NCI-H1092 (cell line): ENCODE data around the gene RRP7A.
"Not testable (repeated sequence)": the region's sequence is repeated elsewhere in the genome, so short reads cannot be mapped to it uniquely, and the experiment has no call there.

Experiments
- DNase-seq: peaks from one replicate; lab custom pipeline; 2025; lab: John Stamatoyannopoulos, UW

RRP7A gene

DNA sequence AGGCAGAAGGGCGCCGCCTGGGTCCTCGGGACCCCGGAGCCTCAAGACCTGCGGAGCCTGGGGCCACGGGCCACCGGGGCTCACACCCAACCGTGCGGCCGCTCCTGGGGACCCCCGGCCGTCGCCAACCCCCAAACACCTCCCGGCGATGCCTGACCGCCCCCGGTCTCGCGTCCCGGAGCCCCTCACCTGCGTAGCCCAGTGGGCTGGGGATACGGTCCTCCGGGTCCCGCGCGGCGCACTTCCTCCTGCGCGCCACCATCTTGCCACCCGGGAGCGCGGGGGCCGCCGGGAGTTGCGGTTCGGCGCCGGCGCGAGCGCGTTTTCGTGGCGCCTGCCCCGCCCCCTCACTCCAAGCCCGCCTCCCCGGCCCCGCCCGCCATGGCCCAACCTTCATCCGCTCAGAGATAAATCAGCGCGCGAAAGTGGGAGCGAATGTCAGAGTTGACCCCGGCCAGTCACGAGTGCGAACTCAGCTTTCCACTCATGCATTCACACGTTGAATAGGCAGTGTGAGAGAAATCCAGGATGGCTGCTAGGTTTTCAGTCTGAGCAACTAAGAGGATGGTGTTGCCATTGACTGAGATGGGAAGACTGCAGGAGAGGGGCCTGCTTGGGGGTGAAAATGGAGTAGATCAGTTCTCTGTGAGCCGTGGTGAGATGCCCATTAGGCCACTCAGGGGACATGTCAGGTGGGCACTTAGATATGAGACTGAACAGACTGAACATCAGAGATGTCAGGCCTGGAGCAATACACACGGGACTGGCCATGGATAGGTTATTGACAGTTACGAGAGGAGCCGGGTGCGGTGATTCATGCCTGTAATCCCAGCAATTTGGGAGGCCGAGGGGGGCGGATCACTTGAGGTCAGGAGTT is at the start of gene RRP7A:
Gene RRP7A, minus strand, starts transcription at position 272 of the 877 bp plus-strand sequence. Its CDS starts 10 bp downstream, at position 262.
- peak; percentile 44 for DNase-seq

GRCh38 chr22:42567950-42568349 is 48.4 kb upstream of the RRP7A start:
- not testable (repeated sequence) for DNase-seq

DNA sequence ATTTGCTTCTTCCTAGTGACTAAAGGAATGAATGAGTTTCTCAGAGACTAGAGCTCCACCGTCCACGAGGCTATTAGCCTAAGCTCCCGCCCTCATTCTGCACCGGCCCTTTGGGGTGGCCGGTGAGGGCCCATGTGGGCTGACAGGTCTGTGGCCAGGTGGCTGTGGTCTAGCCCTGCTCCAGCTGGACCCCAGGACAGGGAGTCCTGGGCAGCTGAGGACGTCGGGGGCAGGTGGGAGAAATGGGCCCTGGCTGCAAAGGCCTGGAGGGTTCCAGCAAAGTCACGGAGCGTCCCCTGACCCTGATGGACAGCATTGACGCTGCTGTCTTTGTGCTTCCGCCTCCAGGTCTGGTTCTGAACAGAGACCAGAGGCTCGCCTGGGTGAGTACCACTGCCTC is 46.4 kb upstream of the RRP7A start:
- DNase-seq = no peak

DNA sequence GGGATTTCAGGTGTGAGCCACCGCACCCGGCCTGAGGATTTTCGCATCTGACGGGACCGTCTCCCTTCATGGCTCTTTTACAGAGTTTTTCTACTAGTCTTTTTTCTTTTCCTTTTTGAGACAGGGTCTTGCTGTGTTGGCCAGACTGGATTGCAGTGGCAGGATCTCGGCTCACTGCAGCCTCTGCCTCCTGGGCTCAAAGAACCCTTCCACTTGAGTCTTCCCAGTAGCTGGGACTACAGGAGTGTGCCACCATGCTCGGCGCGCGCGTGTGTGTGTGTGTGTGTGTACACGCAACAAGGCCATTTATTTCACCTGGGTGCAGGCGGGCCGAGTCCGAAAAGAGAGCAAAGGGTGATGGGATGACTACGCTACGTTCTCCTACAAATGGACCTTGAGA is 45.1 kb upstream of the RRP7A start:
- DNase-seq = no peak

GRCh38 chr22:42563943-42564342 is 44.3 kb upstream of the RRP7A start:
- not testable (repeated sequence) for DNase-seq

DNA sequence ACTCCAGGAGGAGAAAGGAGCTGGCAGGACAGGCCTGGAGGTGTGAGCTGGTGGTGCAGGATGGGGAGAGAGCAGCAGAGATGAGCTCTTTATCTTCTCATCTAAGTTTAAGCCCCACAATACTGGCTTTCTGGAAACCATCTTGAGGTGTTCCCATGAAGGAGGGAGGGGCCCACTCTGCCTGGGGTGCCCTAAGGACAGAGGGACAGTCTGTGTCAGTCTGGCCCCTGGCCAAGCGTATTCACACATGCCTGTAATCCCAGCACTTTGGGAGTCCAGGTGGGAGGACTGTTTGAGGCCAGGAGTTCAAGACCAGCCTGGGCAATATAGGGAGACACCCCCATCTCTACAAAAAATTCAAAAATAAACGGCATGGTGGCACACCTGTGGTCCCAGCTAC is 43.1 kb upstream of the RRP7A start:
- DNase-seq = no peak

DNA sequence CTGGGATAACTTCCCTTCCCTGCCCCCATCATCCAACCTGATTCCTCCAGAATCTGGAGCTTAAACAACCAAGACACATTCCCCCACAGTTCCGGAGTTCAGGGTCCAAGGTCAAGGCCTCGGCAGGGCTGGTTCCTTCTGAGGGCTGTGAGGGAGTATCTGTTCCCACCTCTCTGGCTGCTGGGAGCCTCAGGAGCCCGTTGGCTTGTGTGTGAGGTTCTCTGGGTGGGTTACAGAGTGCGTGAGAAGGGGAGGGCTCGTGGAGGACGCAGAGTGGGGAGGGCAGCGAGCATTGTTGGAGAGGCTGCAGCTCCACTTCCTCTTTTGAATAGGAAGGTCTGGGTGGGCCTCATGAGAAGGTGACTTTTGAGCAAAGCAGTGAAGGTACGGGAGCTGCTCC is 42.7 kb upstream of the RRP7A start:
- no peak for DNase-seq

DNA sequence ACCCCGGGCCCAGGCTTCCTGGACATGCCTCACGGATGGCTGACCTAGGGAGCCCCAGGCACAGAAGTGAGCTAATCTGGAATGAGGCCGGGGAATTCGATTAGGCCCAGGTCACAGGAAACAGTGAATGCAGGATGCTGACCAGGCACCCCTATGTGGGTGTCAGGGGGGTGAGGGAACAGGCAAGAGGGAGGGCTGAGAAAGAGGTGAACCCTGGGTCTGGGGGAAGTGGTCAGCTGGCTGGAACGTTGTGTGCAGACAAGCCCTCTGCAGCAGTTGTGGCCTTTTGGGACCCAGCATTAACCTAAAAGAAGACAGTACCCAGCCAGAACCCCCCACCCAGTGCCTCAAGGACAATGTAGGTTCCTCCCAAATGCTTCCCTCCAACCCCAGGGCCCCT is 42.3 kb upstream of the RRP7A start:
- no peak for DNase-seq

DNA sequence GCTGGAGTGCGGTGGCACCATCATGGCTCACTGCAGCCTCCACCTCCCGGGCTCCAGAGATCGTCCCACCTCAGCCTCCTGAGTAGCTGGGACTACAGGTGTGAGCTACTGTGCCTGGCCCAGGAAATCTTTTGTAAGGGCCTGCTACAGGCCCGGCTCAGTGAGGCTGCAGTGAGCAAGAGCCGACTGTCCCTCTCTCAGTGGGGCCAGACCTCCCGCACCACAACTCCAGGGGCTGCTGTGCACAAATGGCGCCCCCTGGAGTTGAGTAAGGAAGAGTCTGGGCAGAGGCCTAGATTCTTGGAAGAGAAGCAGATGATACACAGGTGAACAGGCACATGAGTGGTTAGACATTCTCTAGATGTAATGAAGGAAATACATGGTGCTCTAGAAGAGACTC is 41.2 kb upstream of the RRP7A start:
- no peak for DNase-seq

DNA sequence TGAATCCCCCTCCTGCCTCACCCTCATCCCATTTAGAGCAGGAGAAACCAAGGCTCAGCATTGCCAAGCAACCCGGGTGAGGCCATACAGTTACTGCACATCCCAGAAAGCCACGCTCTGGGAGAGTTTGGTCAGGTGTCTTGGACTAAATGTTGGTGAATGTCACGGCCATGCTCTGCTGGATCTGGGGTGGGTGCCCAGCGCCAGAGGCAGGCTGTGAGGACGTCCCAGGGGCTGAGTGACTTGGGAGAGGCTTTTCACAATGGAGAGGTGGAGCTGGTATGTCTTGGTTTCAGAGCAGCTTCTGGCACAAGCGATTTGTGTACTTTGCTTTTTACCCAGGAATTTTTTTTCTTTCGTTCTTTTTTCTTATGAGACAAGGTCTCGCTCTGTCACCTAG is 40.8 kb upstream of the RRP7A start:
- no peak for DNase-seq

- peak; percentile 43 for DNase-seq
These were observed 34.1 kb upstream of the RRP7A start, which contains the start of gene SERHL2 for GRCh38 chr22:42553475-42554361. Gene SERHL2 (plus strand): TSS chr22:42553956. CDS start chr22:42554021, 65 bp downstream.

DNA sequence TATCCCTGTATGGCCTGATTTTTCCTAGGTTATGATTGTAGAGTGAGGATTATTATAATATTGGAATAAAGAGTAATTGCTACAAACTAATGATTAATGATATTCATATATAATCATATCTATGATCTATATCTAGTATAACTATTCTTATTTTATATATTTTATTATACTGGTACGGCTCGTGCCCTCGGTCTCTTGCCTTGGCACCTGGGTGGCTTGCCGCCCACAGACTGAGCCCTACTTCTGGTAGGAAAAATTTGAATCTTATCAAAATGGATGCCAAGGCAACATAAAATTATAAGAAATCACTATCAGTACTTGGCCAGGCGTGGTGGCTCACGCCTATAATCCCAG is 32.7 kb upstream of the RRP7A start:
- not testable (repeated sequence) for DNase-seq

GRCh38 chr22:42549331-42550060 is 29.9 kb upstream of the RRP7A start:
- no peak for DNase-seq

GRCh38 chr22:42548597-42549330 is 29.2 kb upstream of the RRP7A start:
- DNase-seq = no peak

DNA sequence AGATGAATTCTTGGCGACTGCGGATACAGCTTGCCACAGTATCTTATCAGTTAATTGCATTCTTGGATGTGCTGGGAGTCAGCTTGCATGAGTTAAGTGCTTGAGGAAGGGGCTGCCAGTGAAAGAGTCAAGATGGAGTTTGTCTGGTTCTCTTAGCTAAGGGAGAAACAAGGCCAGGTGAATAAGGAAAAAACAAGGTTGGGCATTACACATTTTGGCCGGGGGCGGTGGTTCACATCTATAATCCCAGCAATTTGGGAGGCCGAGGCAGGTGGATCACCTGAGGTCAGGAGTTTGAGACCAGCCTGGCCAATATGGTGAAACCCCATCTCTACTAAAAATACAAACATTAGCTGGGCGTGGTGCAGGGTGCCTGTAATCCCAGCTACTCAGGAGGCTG is 28.5 kb upstream of the RRP7A start:
- DNase-seq = not testable (repeated sequence)

GRCh38 chr22:42547562-42547961 is 28.0 kb upstream of the RRP7A start:
- DNase-seq = no peak

DNA sequence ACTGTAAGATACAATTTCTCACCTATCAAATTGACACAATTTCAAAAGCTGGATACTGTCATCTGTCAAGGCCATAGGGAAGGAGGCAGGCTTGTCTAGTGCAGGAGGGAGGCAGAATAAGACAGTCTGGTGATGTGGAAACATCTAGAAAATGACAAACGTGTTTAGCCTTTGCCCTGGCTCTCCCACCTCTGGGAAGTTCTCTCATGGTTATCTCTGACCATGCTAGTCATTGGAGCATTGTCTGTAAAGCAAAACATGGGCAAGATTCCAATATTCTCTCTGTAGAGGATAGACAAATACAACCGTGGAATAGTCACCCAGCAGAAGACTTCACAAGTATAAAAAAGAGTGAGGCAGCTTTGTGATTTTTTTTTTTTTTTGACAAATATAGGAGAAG is 25.1 kb upstream of the RRP7A start:
- DNase-seq = peak; percentile 25

DNA sequence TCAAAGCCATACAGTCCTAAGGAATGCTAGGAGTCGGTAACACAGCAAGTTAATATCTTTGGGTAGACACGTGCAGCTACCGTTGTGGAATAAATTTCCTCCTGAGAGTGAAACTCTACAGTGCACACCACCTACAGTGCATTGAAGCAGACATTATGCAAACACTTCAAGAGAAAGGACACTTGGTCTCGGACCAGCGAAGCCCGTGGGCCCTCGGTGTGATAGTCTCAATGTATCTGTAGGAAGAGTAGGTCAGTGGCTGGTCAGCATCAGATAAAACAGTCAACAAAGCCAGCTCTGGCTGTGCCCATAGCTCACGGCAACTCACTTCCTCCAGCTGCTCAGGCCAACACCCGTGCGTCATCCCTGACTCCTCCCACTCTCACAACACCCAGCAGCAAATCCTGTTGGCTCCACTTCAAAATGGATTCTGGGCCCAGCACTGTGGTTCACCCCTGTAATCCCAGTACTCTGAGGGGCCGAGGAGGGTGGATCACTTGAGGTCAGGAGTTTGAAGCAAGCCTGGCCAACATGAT is 19.7 kb upstream of the RRP7A start:
- not testable (repeated sequence) for DNase-seq

DNA sequence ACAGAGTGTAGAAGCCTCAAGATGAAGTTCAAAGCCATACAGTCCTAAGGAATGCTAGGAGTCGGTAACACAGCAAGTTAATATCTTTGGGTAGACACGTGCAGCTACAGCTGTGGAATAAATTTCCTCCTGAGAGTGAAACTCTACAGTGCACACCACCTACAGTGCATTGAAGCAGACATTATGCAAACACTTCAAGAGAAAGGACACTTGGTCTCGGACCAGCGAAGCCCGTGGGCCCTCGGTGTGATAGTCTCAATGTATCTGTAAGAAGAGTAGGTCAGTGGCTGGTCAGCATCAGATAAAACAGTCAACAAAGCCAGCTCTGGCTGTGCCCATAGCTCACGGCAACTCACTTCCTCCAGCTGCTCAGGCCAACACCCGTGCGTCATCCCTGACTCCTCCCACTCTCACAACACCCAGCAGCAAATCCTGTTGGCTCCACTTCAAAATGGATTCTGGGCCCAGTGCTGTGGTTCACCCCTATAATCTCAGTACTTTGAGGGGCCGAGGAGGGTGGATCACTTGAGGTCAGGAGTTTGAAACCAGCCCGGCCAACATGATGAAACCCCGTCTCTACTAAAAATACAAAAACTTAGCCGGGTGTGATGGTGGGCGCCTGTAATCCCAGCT is 17.7 kb upstream of the RRP7A start:
- not testable (repeated sequence) for DNase-seq

GRCh38 chr22:42536634-42537033 is 17.0 kb upstream of the RRP7A start:
- DNase-seq = not testable (repeated sequence)

- DNase-seq = no peak
These were observed 16.6 kb upstream of the RRP7A start for GRCh38 chr22:42536166-42536565.
